LNCaP clone FGC (cell line): ENCODE results near the gene KCNJ12.

Experiments
- DNase-seq: peaks from one replicate; pipeline ENCODE4 v3.0.0-alpha.2; 2011; ENCODE audit warnings: low read depth
- H3K4me3 ChIP-seq: 2 replicates; pipeline ENCODE4 v1.5.1; 2011; ENCODE audit warnings: mild to moderate bottlenecking, low read depth, low read length, control low read depth
- CTCF ChIP-seq: IDR thresholded peaks from 2 replicates; pipeline ENCODE4 v1.5.1; 2012; ENCODE audit warnings: mild to moderate bottlenecking; ENCODE audit not compliant: control insufficient read depth, insufficient read depth; ENCODE audit errors: extremely low read depth

The KCNJ12 gene

DNA sequence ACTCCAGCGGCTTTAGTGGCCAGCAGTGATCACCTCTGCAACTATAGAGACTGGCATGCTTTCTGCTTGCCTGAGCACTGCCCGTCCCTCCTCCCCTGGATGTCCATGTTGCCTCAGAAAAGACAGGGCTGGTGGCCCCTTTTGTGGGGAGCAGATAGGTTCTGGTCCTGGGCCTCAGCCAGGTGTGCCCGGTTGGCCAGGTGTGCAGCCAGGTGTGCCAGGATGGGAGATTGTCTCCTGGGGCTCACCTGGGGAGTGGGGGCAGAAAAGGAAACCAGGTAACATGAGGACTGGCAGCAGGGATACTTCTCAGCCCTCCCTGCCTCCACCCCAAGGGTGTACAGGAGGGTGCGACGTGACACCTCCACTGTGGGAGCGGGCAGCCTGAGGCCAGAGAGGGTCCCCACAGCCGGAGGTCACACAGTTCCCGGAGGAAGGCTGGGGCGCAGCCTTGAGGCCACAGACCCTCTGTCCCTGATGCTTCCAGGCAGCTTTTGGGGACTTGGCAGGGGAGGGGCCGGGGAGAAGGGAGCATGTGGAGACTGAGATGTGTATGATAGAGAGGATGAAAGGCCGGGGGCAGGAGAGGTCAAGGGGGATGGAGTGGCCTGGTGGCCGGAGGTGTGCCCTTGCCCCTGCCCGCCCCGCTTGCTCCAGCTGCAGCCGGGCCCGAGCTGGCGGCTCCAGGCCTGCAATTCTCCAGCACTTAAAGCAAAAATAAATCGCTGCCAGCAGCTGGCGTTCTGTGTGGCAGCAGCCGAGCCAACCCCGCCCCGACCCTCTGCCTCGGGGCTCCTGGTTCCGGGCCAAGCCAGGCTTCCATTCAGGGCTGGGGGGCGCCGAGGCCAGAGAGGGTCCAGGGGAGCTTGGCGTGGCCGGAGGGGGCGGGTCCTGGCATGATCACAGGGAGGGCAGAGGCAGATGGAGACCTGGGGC is 6.7 kb downstream of the KCNJ12 start:
- no peak for DNase-seq
- no peak for TF ChIP-seq CTCF
- no peak overlapping the region for H3K4me3 ChIP-seq

- DNase-seq: no peak
- no peak overlapping the region for H3K4me3 ChIP-seq
- TF ChIP-seq CTCF: no peak
Measured at GRCh38 chr17:21385281-21385845, 9.2 kb downstream of the KCNJ12 start.

DNA sequence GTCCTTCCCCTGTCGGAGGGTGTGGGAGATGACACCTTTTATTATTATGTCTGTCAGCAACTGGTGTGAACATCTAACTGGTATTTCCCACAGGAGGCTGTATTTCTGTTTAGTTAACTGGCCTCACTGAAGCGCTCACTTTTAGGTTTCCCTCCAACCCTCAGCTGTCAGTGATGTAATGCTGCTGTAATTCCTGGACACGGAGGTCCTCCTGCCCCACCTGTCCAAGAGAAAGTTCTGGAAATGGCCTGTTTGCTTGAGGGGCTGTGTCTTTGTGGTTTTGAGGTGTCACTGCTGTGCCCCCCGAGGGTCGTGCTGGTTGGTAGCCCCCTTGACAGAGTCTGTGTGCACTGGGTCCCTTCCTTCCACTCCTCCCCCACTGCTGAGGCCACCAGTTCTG is 11.5 kb downstream of the KCNJ12 start:
- H3K4me3 ChIP-seq: no peak overlapping the region
- no peak for TF ChIP-seq CTCF
- DNase-seq: no peak

- H3K4me3 ChIP-seq: no peak overlapping the region
- no peak for DNase-seq
- no peak for TF ChIP-seq CTCF
Measured at GRCh38 chr17:21388066-21388465, 11.9 kb downstream of the KCNJ12 start.

GRCh38 chr17:21388944-21389343 is 12.8 kb downstream of the KCNJ12 start:
- no peak for DNase-seq
- no peak overlapping the region for H3K4me3 ChIP-seq
- TF ChIP-seq CTCF: no peak

GRCh38 chr17:21389394-21389793 is 13.2 kb downstream of the KCNJ12 start:
- H3K4me3 ChIP-seq: no peak overlapping the region
- DNase-seq: no peak
- no peak for TF ChIP-seq CTCF
